ENCODE results near the gene NCAN. TPM values are rescaled to one million over a fixed set of nuclear protein-coding genes. Genes with fewer than 3 reads are reported as not detected.

NCAN gene
- total RNA-seq, 1 experiment from 2014 or later: not detected

GRCh38 chr19:19223636-19224035 is 11.9 kb downstream of the NCAN start:
- Histone ChIP-seq H3K4me1 (ENCODE audit: low read length) (peaks cover 10% of the 10 kb centered on the region), H3K79me2 (ENCODE audit: low read length) (no peaks in the 10 kb centered on the region), H3K27ac (ENCODE audit: low read length) (no peak overlapping the region), H3K4me3 (ENCODE audit: low read length) (no peak overlapping the region), H3K9ac (ENCODE audit: low read length) (no peak overlapping the region), H3K9me2 (replicated peaks; ENCODE audit: insufficient read depth, low read length) (no peaks in the 10 kb centered on the region), H2AFZ (ENCODE audit: low read length) (no peak overlapping the region), H3K4me2 (ENCODE audit: low read depth, low read length, poor library complexity, severe bottlenecking) (no peak overlapping the region), H3K9me3 (ENCODE audit: low read length) (no peaks in the 10 kb centered on the region), H3K27me3 (ENCODE audit: low read length) (no peaks in the 10 kb centered on the region), H3K36me3 (ENCODE audit: insufficient read depth, low read length) (no peaks in the 10 kb centered on the region), H4K20me1 (ENCODE audit: insufficient read depth, low read depth, low read length) (no peaks in the 10 kb centered on the region)
- DNase-seq: no peak

GRCh38 chr19:19224150-19224851 is 12.5 kb downstream of the NCAN start:
- H3K9me3 ChIP-seq (ENCODE audit: low read length): no peaks in the 10 kb centered on the region
- H3K79me2 ChIP-seq (ENCODE audit: low read length): no peaks in the 10 kb centered on the region
- no peaks in the 10 kb centered on the region for H3K27me3 ChIP-seq (ENCODE audit: low read length)
- H3K4me2 ChIP-seq (ENCODE audit: low read depth, low read length, poor library complexity, severe bottlenecking): peak overlapping the region; percentile 53
- no peaks in the 10 kb centered on the region for H4K20me1 ChIP-seq (ENCODE audit: insufficient read depth, low read depth, low read length)
- peak overlapping the region; percentile 43; the same call in 1 of the 2 replicates for H3K9ac ChIP-seq (ENCODE audit: low read length)
- no peak overlapping the region for H3K27ac ChIP-seq (ENCODE audit: low read length)
- H2AFZ ChIP-seq (ENCODE audit: low read length): 0 out of 2 replicates have a peak overlapping the region, but pooled peaks have one; percentile 43
- peaks cover 10% of the 10 kb centered on the region for H3K4me1 ChIP-seq (ENCODE audit: low read length)
- H3K4me3 ChIP-seq (ENCODE audit: low read length): peak overlapping the region; percentile 35; the same call in 1 of the 2 replicates
- no peak for DNase-seq
- no peaks in the 10 kb centered on the region for H3K9me2 ChIP-seq (replicated peaks; ENCODE audit: insufficient read depth, low read length)
- H3K36me3 ChIP-seq (ENCODE audit: insufficient read depth, low read length): no peaks in the 10 kb centered on the region

GRCh38 chr19:19224852-19225494 is 13.2 kb downstream of the NCAN start:
- no peak overlapping the region for H3K27ac ChIP-seq (ENCODE audit: low read length)
- H3K9me3 ChIP-seq (ENCODE audit: low read length): no peaks in the 10 kb centered on the region
- H4K20me1 ChIP-seq (ENCODE audit: insufficient read depth, low read depth, low read length): no peaks in the 10 kb centered on the region
- H3K9ac ChIP-seq (ENCODE audit: low read length): peak overlapping the region; percentile 43
- peak overlapping the region; percentile 53 for H3K4me2 ChIP-seq (ENCODE audit: low read depth, low read length, poor library complexity, severe bottlenecking)
- H3K36me3 ChIP-seq (ENCODE audit: insufficient read depth, low read length): no peaks in the 10 kb centered on the region
- peak overlapping the region; percentile 43; the same call in 1 of the 2 replicates for H2AFZ ChIP-seq (ENCODE audit: low read length)
- H3K4me3 ChIP-seq (ENCODE audit: low read length): peak overlapping the region; percentile 35; the same call in 1 of the 2 replicates
- no peaks in the 10 kb centered on the region for H3K79me2 ChIP-seq (ENCODE audit: low read length)
- DNase-seq: peak; percentile 90
- H3K27me3 ChIP-seq (ENCODE audit: low read length): no peaks in the 10 kb centered on the region
- H3K4me1 ChIP-seq (ENCODE audit: low read length): peaks cover 10% of the 10 kb centered on the region
- H3K9me2 ChIP-seq (replicated peaks; ENCODE audit: insufficient read depth, low read length): no peaks in the 10 kb centered on the region

DNA sequence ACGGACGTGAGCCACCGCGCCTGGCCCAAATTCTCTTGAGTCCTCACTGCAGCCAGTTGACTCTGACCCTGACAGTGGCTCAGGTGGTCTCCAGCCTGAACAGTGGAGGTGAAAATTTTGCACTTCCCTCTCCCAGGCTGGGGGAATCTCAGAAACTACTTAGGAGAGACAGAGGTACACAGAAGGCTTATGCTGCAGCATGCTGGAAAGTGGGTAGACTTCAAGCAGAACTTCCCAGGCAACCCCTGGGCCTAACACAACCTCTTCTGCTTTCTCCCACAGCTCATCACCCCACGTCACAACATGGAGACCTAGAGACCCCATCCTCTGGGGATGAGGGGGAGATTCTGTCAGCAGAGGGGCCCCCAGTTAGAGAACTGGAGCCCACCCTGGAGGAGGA is 14.4 kb downstream of the NCAN start:
- Histone ChIP-seq H3K4me2 (ENCODE audit: low read depth, low read length, poor library complexity, severe bottlenecking) (no peak overlapping the region), H4K20me1 (ENCODE audit: insufficient read depth, low read depth, low read length) (no peaks in the 10 kb centered on the region), H3K36me3 (ENCODE audit: insufficient read depth, low read length) (no peaks in the 10 kb centered on the region), H2AFZ (ENCODE audit: low read length) (no peak overlapping the region), H3K9me2 (replicated peaks; ENCODE audit: insufficient read depth, low read length) (no peaks in the 10 kb centered on the region), H3K9me3 (ENCODE audit: low read length) (no peaks in the 10 kb centered on the region), H3K27me3 (ENCODE audit: low read length) (no peaks in the 10 kb centered on the region), H3K4me1 (ENCODE audit: low read length) (peaks cover 10% of the 10 kb centered on the region), H3K79me2 (ENCODE audit: low read length) (no peaks in the 10 kb centered on the region), H3K9ac (ENCODE audit: low read length) (no peak overlapping the region), H3K27ac (ENCODE audit: low read length) (no peak overlapping the region), H3K4me3 (ENCODE audit: low read length) (no peak overlapping the region)
- DNase-seq: no peak

DNA sequence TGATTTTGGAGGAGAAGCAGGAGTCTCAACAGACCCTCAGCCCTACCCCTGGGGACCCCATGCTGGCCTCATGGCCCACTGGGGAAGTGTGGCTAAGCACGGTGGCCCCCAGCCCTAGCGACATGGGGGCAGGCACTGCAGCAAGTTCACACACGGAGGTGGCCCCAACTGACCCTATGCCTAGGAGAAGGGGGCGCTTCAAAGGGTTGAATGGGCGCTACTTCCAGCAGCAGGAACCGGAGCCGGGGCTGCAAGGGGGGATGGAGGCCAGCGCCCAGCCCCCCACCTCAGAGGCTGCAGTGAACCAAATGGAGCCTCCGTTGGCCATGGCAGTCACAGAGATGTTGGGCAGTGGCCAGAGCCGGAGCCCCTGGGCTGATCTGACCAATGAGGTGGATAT is 14.9 kb downstream of the NCAN start:
- Histone ChIP-seq H3K4me2 (ENCODE audit: low read depth, low read length, poor library complexity, severe bottlenecking) (no peak overlapping the region), H3K79me2 (ENCODE audit: low read length) (no peaks in the 10 kb centered on the region), H4K20me1 (ENCODE audit: insufficient read depth, low read depth, low read length) (no peaks in the 10 kb centered on the region), H3K4me3 (ENCODE audit: low read length) (no peak overlapping the region), H3K9me3 (ENCODE audit: low read length) (no peaks in the 10 kb centered on the region), H3K9me2 (replicated peaks; ENCODE audit: insufficient read depth, low read length) (no peaks in the 10 kb centered on the region), H3K27me3 (ENCODE audit: low read length) (no peaks in the 10 kb centered on the region), H3K9ac (ENCODE audit: low read length) (no peak overlapping the region), H3K36me3 (ENCODE audit: insufficient read depth, low read length) (no peaks in the 10 kb centered on the region), H3K4me1 (ENCODE audit: low read length) (peaks cover 10% of the 10 kb centered on the region), H3K27ac (ENCODE audit: low read length) (no peak overlapping the region), H2AFZ (ENCODE audit: low read length) (no peak overlapping the region)
- DNase-seq: no peak

DNA sequence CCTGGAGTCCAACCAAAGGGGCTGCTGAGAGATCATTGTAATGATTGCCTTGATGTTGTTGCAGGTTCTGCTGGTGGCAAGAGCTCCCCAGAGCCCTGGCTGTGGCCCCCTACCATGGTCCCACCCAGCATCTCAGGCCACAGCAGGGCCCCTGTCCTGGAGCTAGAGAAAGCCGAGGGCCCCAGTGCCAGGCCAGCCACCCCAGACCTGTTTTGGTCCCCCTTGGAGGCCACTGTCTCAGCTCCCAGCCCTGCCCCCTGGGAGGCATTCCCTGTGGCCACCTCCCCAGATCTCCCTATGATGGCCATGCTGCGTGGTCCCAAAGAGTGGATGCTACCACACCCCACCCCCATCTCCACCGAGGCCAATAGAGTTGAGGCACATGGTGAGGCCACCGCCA is 15.5 kb downstream of the NCAN start:
- Histone ChIP-seq H3K4me2 (ENCODE audit: low read depth, low read length, poor library complexity, severe bottlenecking) (no peak overlapping the region), H3K4me1 (ENCODE audit: low read length) (peaks cover 10% of the 10 kb centered on the region), H3K9ac (ENCODE audit: low read length) (no peak overlapping the region), H3K79me2 (ENCODE audit: low read length) (no peaks in the 10 kb centered on the region), H3K27ac (ENCODE audit: low read length) (no peak overlapping the region), H2AFZ (ENCODE audit: low read length) (no peak overlapping the region), H3K27me3 (ENCODE audit: low read length) (no peaks in the 10 kb centered on the region), H3K4me3 (ENCODE audit: low read length) (no peak overlapping the region), H3K9me2 (replicated peaks; ENCODE audit: insufficient read depth, low read length) (no peaks in the 10 kb centered on the region), H3K9me3 (ENCODE audit: low read length) (no peaks in the 10 kb centered on the region), H3K36me3 (ENCODE audit: insufficient read depth, low read length) (no peaks in the 10 kb centered on the region), H4K20me1 (ENCODE audit: insufficient read depth, low read depth, low read length) (no peaks in the 10 kb centered on the region)
- DNase-seq: no peak

DNA sequence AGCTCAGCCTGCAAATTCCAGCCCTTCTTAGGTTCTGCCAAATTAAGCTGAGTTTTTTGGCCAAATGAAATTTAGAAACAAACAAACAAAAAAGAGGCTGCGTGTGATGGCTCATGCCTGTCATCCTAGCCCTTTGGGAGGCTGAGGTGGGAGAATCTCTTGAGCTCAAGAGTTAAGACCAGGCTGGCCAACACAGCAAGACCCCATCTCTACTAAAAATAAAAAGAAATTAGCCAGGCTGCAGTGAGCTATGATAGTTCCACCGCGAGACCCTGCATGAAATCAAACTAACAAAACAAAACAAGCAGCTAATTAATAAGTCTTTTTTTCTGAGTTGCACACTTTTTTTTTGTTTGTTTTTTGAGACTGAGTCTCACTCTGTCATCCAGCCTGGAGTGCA is 17.9 kb downstream of the NCAN start:
- H2AFZ ChIP-seq (ENCODE audit: low read length): no peak overlapping the region
- no peak overlapping the region for H3K9ac ChIP-seq (ENCODE audit: low read length)
- H3K4me1 ChIP-seq (ENCODE audit: low read length): peaks cover 10% of the 10 kb centered on the region
- H3K9me2 ChIP-seq (replicated peaks; ENCODE audit: insufficient read depth, low read length): no peaks in the 10 kb centered on the region
- H3K9me3 ChIP-seq (ENCODE audit: low read length): peaks cover 10% of the 10 kb centered on the region
- no peaks in the 10 kb centered on the region for H3K79me2 ChIP-seq (ENCODE audit: low read length)
- no peak overlapping the region for H3K27ac ChIP-seq (ENCODE audit: low read length)
- DNase-seq: no peak
- no peaks in the 10 kb centered on the region for H3K27me3 ChIP-seq (ENCODE audit: low read length)
- no peaks in the 10 kb centered on the region for H4K20me1 ChIP-seq (ENCODE audit: insufficient read depth, low read depth, low read length)
- no peak overlapping the region for H3K4me2 ChIP-seq (ENCODE audit: low read depth, low read length, poor library complexity, severe bottlenecking)
- no peaks in the 10 kb centered on the region for H3K36me3 ChIP-seq (ENCODE audit: insufficient read depth, low read length)
- no peak overlapping the region for H3K4me3 ChIP-seq (ENCODE audit: low read length)

- Histone ChIP-seq H4K20me1 (ENCODE audit: insufficient read depth, low read depth, low read length) (no peaks in the 10 kb centered on the region), H3K9ac (ENCODE audit: low read length) (no peak overlapping the region), H3K27ac (ENCODE audit: low read length) (no peak overlapping the region), H2AFZ (ENCODE audit: low read length) (no peak overlapping the region), H3K4me2 (ENCODE audit: low read depth, low read length, poor library complexity, severe bottlenecking) (no peak overlapping the region), H3K9me2 (replicated peaks; ENCODE audit: insufficient read depth, low read length) (no peaks in the 10 kb centered on the region), H3K36me3 (ENCODE audit: insufficient read depth, low read length) (no peaks in the 10 kb centered on the region), H3K27me3 (ENCODE audit: low read length) (no peaks in the 10 kb centered on the region), H3K79me2 (ENCODE audit: low read length) (no peaks in the 10 kb centered on the region), H3K9me3 (ENCODE audit: low read length) (peaks cover 11% of the 10 kb centered on the region), H3K4me1 (ENCODE audit: low read length) (no peaks in the 10 kb centered on the region), H3K4me3 (ENCODE audit: low read length) (no peak overlapping the region)
- no peak for DNase-seq
These were observed 19.2 kb downstream of the NCAN start for GRCh38 chr19:19230999-19231398.
